CD4-positive, alpha-beta T cell treated with Interferon gamma for 1 hour (primary cell): ENCODE results near the gene NUP210.
"Not testable (repeated sequence)": the region's sequence is repeated elsewhere in the genome, so short reads cannot be mapped to it uniquely, and the experiment has no call there.

Experiments used
- DNase-seq: peaks from one replicate; pipeline ENCODE4 v3.0.0-alpha.2; 2020

NUP210 gene

GRCh38 chr3:13420045-13420830, at the start of gene NUP210:
Gene NUP210, minus strand, starts transcription at chr3:13420322. Its CDS starts 96 bp downstream, at chr3:13420226.
- peak; percentile 50 for DNase-seq

GRCh38 chr3:13466781-13467180, 46.7 kb upstream of the NUP210 start:
- DNase-seq, result no peak

GRCh38 chr3:13465236-13465873, 45.2 kb upstream of the NUP210 start:
- no peak for DNase-seq

GRCh38 chr3:13463618-13464400, 43.7 kb upstream of the NUP210 start:
- no peak for DNase-seq

- no peak for DNase-seq
Observed at GRCh38 chr3:13462822-13463221, 42.7 kb upstream of the NUP210 start.

- no peak for DNase-seq
Observed at GRCh38 chr3:13462125-13462629, 42.1 kb upstream of the NUP210 start.

GRCh38 chr3:13461169-13462124, 41.3 kb upstream of the NUP210 start:
- DNase-seq, result peak; percentile 69

- DNase-seq, result no peak
Observed at GRCh38 chr3:13460341-13460736, 40.2 kb upstream of the NUP210 start.

GRCh38 chr3:13459605-13460340, 39.7 kb upstream of the NUP210 start:
- DNase-seq, result no peak

- DNase-seq, result no peak
Observed at GRCh38 chr3:13457593-13457992, 37.5 kb upstream of the NUP210 start.

- DNase-seq, result no peak
Observed at GRCh38 chr3:13455644-13456043, 35.5 kb upstream of the NUP210 start.

GRCh38 chr3:13452490-13453335, 32.6 kb upstream of the NUP210 start:
- peak; percentile 18 for DNase-seq

GRCh38 chr3:13451301-13451673, 31.2 kb upstream of the NUP210 start:
- no peak for DNase-seq

- DNase-seq, result not testable (repeated sequence)
Observed at GRCh38 chr3:13442882-13443281, 22.8 kb upstream of the NUP210 start.

- no peak for DNase-seq
Observed at GRCh38 chr3:13440204-13440817, 20.2 kb upstream of the NUP210 start.

GRCh38 chr3:13436213-13436612, 16.1 kb upstream of the NUP210 start:
- DNase-seq, result not testable (repeated sequence)

GRCh38 chr3:13433912-13434311, 13.8 kb upstream of the NUP210 start:
- no peak for DNase-seq

GRCh38 chr3:13432093-13432492, 12.0 kb upstream of the NUP210 start:
- no peak for DNase-seq

GRCh38 chr3:13430411-13430875, 10.3 kb upstream of the NUP210 start:
- DNase-seq, result not testable (repeated sequence)
